Panc1 (cell line): Measurements from ENCODE around the gene PARD3.

ENCODE experiments used
- POLR2AphosphoS5 ChIP-seq: IDR thresholded peaks from 2 replicates; pipeline ENCODE4 v1.6.1; 2012; ENCODE audit warnings: mild to moderate bottlenecking, low read depth, low read length, moderate library complexity
- SIN3A ChIP-seq: IDR thresholded peaks from 2 replicates; pipeline ENCODE4 v1.6.1; 2012; ENCODE audit warnings: low read depth, mild to moderate bottlenecking, low read length, moderate library complexity, borderline replicate concordance; ENCODE audit not compliant: insufficient read depth
- TCF7L2 ChIP-seq: IDR thresholded peaks from 2 replicates; pipeline ENCODE4 v1.6.1; 2011; ENCODE audit warnings: mild to moderate bottlenecking, low read depth, low read length, inconsistent platforms
- TF ChIP-seq, protein P1 (sequence below): fragments of 450-650 bp; IDR thresholded peaks from 2 replicates; pipeline ENCODE4 v1.5.1; 2017; ENCODE audit warnings: mild to moderate bottlenecking
- TF ChIP-seq, protein P2 (sequence below), 2 experiments: IDR thresholded peaks; 2 replicates each; pipeline ENCODE4 v1.6.1; 2011 to 2012; ENCODE audit warnings: low read depth in 2 of 2, control low read depth in 1 of 2, low read length in 1 of 2, mild to moderate bottlenecking in 1 of 2, moderate library complexity in 1 of 2; ENCODE audit not compliant: insufficient read depth in 1 of 2

DNA sequence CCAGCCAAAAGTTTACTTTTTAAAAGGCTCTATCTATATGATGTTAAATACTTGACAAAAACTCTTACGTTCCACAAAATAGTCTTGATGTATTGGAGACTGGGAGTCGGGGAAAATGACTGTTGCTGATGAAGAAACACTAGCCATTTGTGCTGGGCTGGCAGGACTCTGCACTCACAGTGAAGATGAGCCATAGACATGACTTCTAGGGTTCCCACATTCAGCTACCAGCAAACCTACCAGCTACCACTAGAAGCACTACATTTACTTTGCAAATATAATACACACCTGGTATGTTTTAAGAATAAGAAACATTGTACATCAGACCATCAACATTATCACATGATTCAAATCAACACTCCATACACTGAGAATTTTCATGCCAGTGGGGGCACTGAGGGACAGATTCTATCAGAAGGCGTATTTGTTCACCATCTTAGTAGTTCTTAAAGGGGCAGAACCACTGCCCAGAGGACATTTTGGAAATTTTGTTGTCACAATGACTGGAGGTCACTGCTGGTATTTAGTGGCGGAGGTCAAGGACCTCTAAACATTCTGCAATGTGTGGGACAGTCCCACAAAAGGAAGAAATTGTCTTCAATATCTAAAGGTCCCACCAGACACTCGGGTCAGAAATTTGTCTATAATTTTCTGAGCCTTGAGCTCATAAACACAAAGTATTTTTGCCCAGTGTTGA, 52.3 kb downstream of the PARD3 start:
- TF ChIP-seq, protein P1, sequence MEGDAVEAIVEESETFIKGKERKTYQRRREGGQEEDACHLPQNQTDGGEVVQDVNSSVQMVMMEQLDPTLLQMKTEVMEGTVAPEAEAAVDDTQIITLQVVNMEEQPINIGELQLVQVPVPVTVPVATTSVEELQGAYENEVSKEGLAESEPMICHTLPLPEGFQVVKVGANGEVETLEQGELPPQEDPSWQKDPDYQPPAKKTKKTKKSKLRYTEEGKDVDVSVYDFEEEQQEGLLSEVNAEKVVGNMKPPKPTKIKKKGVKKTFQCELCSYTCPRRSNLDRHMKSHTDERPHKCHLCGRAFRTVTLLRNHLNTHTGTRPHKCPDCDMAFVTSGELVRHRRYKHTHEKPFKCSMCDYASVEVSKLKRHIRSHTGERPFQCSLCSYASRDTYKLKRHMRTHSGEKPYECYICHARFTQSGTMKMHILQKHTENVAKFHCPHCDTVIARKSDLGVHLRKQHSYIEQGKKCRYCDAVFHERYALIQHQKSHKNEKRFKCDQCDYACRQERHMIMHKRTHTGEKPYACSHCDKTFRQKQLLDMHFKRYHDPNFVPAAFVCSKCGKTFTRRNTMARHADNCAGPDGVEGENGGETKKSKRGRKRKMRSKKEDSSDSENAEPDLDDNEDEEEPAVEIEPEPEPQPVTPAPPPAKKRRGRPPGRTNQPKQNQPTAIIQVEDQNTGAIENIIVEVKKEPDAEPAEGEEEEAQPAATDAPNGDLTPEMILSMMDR, result no peak
- TF ChIP-seq, protein P2, sequence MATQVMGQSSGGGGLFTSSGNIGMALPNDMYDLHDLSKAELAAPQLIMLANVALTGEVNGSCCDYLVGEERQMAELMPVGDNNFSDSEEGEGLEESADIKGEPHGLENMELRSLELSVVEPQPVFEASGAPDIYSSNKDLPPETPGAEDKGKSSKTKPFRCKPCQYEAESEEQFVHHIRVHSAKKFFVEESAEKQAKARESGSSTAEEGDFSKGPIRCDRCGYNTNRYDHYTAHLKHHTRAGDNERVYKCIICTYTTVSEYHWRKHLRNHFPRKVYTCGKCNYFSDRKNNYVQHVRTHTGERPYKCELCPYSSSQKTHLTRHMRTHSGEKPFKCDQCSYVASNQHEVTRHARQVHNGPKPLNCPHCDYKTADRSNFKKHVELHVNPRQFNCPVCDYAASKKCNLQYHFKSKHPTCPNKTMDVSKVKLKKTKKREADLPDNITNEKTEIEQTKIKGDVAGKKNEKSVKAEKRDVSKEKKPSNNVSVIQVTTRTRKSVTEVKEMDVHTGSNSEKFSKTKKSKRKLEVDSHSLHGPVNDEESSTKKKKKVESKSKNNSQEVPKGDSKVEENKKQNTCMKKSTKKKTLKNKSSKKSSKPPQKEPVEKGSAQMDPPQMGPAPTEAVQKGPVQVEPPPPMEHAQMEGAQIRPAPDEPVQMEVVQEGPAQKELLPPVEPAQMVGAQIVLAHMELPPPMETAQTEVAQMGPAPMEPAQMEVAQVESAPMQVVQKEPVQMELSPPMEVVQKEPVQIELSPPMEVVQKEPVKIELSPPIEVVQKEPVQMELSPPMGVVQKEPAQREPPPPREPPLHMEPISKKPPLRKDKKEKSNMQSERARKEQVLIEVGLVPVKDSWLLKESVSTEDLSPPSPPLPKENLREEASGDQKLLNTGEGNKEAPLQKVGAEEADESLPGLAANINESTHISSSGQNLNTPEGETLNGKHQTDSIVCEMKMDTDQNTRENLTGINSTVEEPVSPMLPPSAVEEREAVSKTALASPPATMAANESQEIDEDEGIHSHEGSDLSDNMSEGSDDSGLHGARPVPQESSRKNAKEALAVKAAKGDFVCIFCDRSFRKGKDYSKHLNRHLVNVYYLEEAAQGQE (IDR thresholded peaks at IDR 0.05; ENCODE audit: insufficient read depth in 1 of 2, low read depth in 2 of 2, low read length in 1 of 2), result no peak
- TF ChIP-seq POLR2AphosphoS5, result no peak
- no peak for TF ChIP-seq TCF7L2
- no peak for TF ChIP-seq SIN3A
